Measurements from ENCODE around the gene BAK1. TPM values are rescaled to one million over a fixed set of nuclear protein-coding genes. Genes with fewer than 3 reads are reported as not detected.

The BAK1 gene
- total RNA-seq, 1 experiment from 2014 or later, result 23.7 TPM

DNA sequence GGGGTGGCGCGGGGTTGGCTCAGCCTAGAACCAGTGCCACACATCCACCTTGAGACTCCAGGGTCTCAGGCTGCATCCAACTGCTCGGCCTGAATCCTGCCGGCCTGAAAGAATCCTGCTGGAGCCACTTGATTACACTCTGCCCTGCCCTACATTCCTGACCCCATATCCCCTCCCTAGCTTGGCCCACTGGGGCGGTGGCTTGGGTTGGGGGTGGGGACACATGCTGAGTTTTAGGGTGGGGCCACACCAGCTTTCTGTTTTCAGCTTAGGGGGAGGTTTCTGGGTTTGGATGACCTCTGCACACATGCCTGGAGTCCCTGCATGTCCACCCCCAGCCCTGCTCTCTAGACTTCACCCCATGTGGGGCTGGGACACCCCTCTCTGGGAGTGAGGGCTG lies 47.8 kb upstream of the BAK1 start:
- ChIA-PET CTCF (no interaction called here), POLR2A (ENCODE audit: unreplicated experiment) (no interaction called here)
- BruUV-seq (replicated peaks), result no TSS peak
- H3K27ac ChIP-seq (ENCODE audit: low read length), result no peak overlapping the region
- no peak overlapping the region for H3K4me2 ChIP-seq (ENCODE audit: low read length)
- H3F3A ChIP-seq (ENCODE audit: low read length, unreplicated experiment), result no peaks in the 10 kb centered on the region
- H3K9me2 ChIP-seq (replicated peaks; ENCODE audit: low read length), result no peaks in the 10 kb centered on the region
- TF ChIP-seq EZH2phosphoT487 (IDR thresholded peaks at IDR 0.05; ENCODE audit: borderline replicate concordance, low read length) (no peak), EZH2 (IDR thresholded peaks at IDR 0.05; ENCODE audit: low read length, unreplicated experiment) (no peak)
- TF ChIP-seq, protein P1, sequence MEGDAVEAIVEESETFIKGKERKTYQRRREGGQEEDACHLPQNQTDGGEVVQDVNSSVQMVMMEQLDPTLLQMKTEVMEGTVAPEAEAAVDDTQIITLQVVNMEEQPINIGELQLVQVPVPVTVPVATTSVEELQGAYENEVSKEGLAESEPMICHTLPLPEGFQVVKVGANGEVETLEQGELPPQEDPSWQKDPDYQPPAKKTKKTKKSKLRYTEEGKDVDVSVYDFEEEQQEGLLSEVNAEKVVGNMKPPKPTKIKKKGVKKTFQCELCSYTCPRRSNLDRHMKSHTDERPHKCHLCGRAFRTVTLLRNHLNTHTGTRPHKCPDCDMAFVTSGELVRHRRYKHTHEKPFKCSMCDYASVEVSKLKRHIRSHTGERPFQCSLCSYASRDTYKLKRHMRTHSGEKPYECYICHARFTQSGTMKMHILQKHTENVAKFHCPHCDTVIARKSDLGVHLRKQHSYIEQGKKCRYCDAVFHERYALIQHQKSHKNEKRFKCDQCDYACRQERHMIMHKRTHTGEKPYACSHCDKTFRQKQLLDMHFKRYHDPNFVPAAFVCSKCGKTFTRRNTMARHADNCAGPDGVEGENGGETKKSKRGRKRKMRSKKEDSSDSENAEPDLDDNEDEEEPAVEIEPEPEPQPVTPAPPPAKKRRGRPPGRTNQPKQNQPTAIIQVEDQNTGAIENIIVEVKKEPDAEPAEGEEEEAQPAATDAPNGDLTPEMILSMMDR (conservative IDR thresholded peaks at IDR 0.05; ENCODE audit: low read depth, low read length), result no peak
- H3K27me3 ChIP-seq (ENCODE audit: low read length), result no peaks in the 10 kb centered on the region
- no peak overlapping the region for H3K4me3 ChIP-seq (ENCODE audit: low read length)
- intact Hi-C loops (cut with micrococcal nuclease), result no loop called here
- H4K20me1 ChIP-seq (ENCODE audit: low read length), result peaks cover 25% of the 10 kb centered on the region; the same call in 1 of the 2 replicates
- H3K36me3 ChIP-seq (ENCODE audit: low read depth, low read length), result peaks cover 15% of the 10 kb centered on the region
- no peak overlapping the region for H2AFZ ChIP-seq (ENCODE audit: low read length)
- peaks cover 13% of the 10 kb centered on the region for H3K4me1 ChIP-seq (ENCODE audit: insufficient read depth, low read length)
- peaks cover 80% of the 10 kb centered on the region for H3K79me2 ChIP-seq (ENCODE audit: low read length)
- no peaks in the 10 kb centered on the region for H3K9me3 ChIP-seq (ENCODE audit: low read length)
- ATAC-seq, result no peak
- no peak overlapping the region for H3K9ac ChIP-seq (ENCODE audit: low read length)
- no peak for DNase-seq

- no peak overlapping the region for H3K4me2 ChIP-seq (ENCODE audit: low read length)
- H3K36me3 ChIP-seq (ENCODE audit: low read depth, low read length), result peaks cover 10% of the 10 kb centered on the region; the same call in 1 of the 2 replicates
- no TSS peak for BruUV-seq (replicated peaks)
- CTCF ChIA-PET, result no interaction called here
- H4K20me1 ChIP-seq (ENCODE audit: low read length), result peaks cover 31% of the 10 kb centered on the region; the same call in 1 of the 2 replicates
- no peaks in the 10 kb centered on the region for H3F3A ChIP-seq (ENCODE audit: low read length, unreplicated experiment)
- ATAC-seq (no peak), DNase-seq (no peak)
- POLR2A ChIA-PET (ENCODE audit: unreplicated experiment), result no interaction called here
- no peaks in the 10 kb centered on the region for H3K27me3 ChIP-seq (ENCODE audit: low read length)
- H3K9me3 ChIP-seq (ENCODE audit: low read length), result no peaks in the 10 kb centered on the region
- no peak overlapping the region for H3K27ac ChIP-seq (ENCODE audit: low read length)
- TF ChIP-seq, protein P1 (conservative IDR thresholded peaks at IDR 0.05; ENCODE audit: low read depth, low read length), result no peak
- no peak for TF ChIP-seq EZH2phosphoT487 (IDR thresholded peaks at IDR 0.05; ENCODE audit: borderline replicate concordance, low read length)
- no peak overlapping the region for H3K9ac ChIP-seq (ENCODE audit: low read length)
- H3K4me3 ChIP-seq (ENCODE audit: low read length), result no peak overlapping the region
- H3K9me2 ChIP-seq (replicated peaks; ENCODE audit: low read length), result no peaks in the 10 kb centered on the region
- H3K79me2 ChIP-seq (ENCODE audit: low read length), result peaks cover 76% of the 10 kb centered on the region
- peaks cover 20% of the 10 kb centered on the region for H3K4me1 ChIP-seq (ENCODE audit: insufficient read depth, low read length)
- no peak overlapping the region for H2AFZ ChIP-seq (ENCODE audit: low read length)
- intact Hi-C loops (cut with micrococcal nuclease), result no loop called here
Observed at GRCh38 chr6:33624856-33625255, 44.8 kb upstream of the BAK1 start.

DNA sequence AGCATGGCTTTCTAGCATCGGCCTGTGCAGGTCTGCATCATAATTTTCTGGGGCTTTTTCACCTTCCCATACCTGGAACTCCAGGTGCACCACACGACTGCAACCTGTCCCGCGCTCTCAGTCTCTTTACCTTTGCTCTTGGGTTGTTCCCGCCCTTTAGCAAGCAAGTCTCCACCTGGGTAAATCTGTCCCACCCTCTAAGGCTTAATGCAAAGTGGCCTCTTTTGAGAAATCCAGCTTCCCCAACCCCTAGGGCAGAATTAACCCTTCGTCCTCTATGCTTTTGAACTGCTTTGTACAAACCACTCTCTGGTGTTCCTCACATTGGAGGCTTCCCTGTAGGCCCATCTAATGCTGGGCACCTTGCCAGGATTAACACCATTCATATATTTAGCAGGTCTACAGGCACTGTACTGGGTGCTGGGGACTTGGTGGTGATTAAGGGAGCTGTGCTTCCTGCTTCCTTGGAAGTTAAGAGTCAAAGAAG lies 43.9 kb upstream of the BAK1 start:
- Histone ChIP-seq H3K79me2 (ENCODE audit: low read length) (peaks cover 72% of the 10 kb centered on the region), H3K27ac (ENCODE audit: low read length) (no peak overlapping the region), H2AFZ (ENCODE audit: low read length) (no peak overlapping the region), H3K4me2 (ENCODE audit: low read length) (peak overlapping the region; percentile 99), H3K9me2 (replicated peaks; ENCODE audit: low read length) (no peaks in the 10 kb centered on the region), H3K4me3 (ENCODE audit: low read length) (no peak overlapping the region), H3K27me3 (ENCODE audit: low read length) (no peaks in the 10 kb centered on the region), H3F3A (ENCODE audit: low read length, unreplicated experiment) (no peaks in the 10 kb centered on the region), H3K36me3 (ENCODE audit: low read depth, low read length) (peaks cover 10% of the 10 kb centered on the region; the same call in 1 of the 2 replicates), H3K9ac (ENCODE audit: low read length) (no peak overlapping the region), H3K4me1 (ENCODE audit: insufficient read depth, low read length) (peaks cover 29% of the 10 kb centered on the region), H3K9me3 (ENCODE audit: low read length) (no peaks in the 10 kb centered on the region), H4K20me1 (ENCODE audit: low read length) (peaks cover 31% of the 10 kb centered on the region; the same call in 1 of the 2 replicates)
- ATAC-seq (no peak), DNase-seq (no peak)
- ChIA-PET POLR2A (ENCODE audit: unreplicated experiment) (no interaction called here), CTCF (no interaction called here)
- BruUV-seq (replicated peaks), result no TSS peak
- TF ChIP-seq EZH2 (IDR thresholded peaks at IDR 0.05; ENCODE audit: low read length, unreplicated experiment) (no peak), EZH2phosphoT487 (IDR thresholded peaks at IDR 0.05; ENCODE audit: borderline replicate concordance, low read length) (no peak)
- TF ChIP-seq, protein P1 (conservative IDR thresholded peaks at IDR 0.05; ENCODE audit: low read depth, low read length), result no peak
- intact Hi-C loops (cut with micrococcal nuclease), result no loop called here

Measured in PC-3 (cell line).